ENCODE data around the gene DCUN1D4. TPM values are rescaled to one million over a fixed set of nuclear protein-coding genes. Genes with fewer than 3 reads are reported as not detected.

Gene DCUN1D4
- total RNA-seq, 4 donors from 2014 or later, result 35.0 to 80.4 (median 40.6) TPM

DNA sequence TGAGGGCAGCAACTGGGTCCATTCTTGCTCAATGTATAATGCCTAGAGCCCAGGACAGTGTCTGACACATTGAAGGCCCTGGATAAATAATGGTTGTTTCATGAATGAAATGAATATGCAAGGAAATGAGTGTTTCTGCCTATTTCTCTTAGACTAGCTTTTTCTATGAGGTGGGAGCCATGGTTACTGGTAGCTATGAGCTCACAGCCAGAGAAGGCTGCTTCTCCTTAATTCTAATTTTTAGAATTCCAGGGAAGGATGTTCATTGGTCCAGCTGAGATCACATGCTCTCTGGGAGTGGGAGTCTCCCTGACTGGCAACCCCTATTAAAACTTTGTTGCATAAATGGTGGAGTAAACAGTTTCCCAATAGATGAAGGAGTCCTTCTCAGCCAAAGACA is 9.7 kb upstream of the DCUN1D4 start:
- H3K27ac ChIP-seq, result no peak overlapping the region
- H3K9me3 ChIP-seq, result no peaks in the 10 kb centered on the region
- no peaks in the 10 kb centered on the region for H3K27me3 ChIP-seq
- no peak for DNase-seq (ENCODE audit: low spot score in 2 of 2)
- TF ChIP-seq POLR2A (IDR thresholded peaks at IDR 0.05) (no peak), EP300 (IDR thresholded peaks at IDR 0.05) (no peak)
- H3K4me1 ChIP-seq, result no peaks in the 10 kb centered on the region
- no peaks in the 10 kb centered on the region for H3K36me3 ChIP-seq
- H3K4me3 ChIP-seq, result no peak overlapping the region

DNA sequence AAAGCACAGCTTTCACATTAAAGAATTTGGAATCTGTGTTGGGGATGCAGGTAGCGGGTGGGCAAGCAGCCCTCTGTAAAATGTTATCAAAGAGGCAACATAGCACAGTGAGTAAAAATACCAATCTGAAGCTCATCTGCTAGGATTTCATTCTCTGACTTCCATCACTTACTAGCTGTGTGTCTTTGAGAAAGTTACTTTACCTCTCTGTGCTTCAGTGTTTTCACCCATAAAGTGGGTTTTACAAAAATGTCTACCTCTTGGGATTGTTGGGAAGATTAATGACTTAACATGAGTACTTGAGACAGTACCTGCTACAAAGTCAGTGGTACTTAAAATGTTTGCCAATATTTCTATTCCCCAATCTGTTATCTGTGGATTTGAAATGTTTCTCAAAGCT is 7.9 kb upstream of the DCUN1D4 start:
- H3K4me1 ChIP-seq, result no peaks in the 10 kb centered on the region
- WGBS, 2 donors, result 91 to 100% methylated on average over 1 of the region's 1 CpG
- H3K27ac ChIP-seq, result no peak overlapping the region
- H3K36me3 ChIP-seq, result no peaks in the 10 kb centered on the region
- no peak overlapping the region for H3K4me3 ChIP-seq
- DNase-seq (ENCODE audit: low spot score in 2 of 2), result no peak
- no peaks in the 10 kb centered on the region for H3K9me3 ChIP-seq
- H3K27me3 ChIP-seq, result no peaks in the 10 kb centered on the region
- TF ChIP-seq, protein P1, sequence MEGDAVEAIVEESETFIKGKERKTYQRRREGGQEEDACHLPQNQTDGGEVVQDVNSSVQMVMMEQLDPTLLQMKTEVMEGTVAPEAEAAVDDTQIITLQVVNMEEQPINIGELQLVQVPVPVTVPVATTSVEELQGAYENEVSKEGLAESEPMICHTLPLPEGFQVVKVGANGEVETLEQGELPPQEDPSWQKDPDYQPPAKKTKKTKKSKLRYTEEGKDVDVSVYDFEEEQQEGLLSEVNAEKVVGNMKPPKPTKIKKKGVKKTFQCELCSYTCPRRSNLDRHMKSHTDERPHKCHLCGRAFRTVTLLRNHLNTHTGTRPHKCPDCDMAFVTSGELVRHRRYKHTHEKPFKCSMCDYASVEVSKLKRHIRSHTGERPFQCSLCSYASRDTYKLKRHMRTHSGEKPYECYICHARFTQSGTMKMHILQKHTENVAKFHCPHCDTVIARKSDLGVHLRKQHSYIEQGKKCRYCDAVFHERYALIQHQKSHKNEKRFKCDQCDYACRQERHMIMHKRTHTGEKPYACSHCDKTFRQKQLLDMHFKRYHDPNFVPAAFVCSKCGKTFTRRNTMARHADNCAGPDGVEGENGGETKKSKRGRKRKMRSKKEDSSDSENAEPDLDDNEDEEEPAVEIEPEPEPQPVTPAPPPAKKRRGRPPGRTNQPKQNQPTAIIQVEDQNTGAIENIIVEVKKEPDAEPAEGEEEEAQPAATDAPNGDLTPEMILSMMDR (IDR thresholded peaks at IDR 0.05), result no peak
- TF ChIP-seq POLR2A (IDR thresholded peaks at IDR 0.05) (no peak), EP300 (IDR thresholded peaks at IDR 0.05) (no peak)

DNA sequence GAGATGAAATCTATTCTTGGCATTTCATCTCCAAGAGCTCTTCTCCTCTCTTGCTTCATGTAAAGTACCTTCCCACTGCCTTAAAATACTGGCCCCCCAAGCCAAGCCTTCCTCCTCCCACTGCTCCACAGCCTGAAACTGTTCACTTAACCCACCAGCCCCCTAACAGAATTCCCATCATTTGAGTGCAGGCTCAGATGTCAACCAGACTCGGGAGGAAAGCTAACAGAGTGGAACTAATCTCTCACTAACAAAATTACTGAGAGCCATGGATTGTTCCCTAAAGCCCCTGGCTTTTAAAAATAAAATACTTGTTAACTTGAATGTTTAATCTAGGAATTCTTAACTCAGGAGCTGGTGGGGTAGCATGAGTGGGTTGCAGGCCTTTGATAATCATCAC is 7.1 kb upstream of the DCUN1D4 start:
- Histone ChIP-seq H3K4me3 (no peak overlapping the region), H3K4me1 (no peaks in the 10 kb centered on the region), H3K27me3 (no peaks in the 10 kb centered on the region), H3K36me3 (no peaks in the 10 kb centered on the region), H3K27ac (no peak overlapping the region), H3K9me3 (no peaks in the 10 kb centered on the region)
- 33 to 37% methylated on average over 1 of the region's 1 CpG for WGBS, 2 donors
- DNase-seq (ENCODE audit: low spot score in 2 of 2), result no peak
- TF ChIP-seq POLR2A (IDR thresholded peaks at IDR 0.05) (no peak), EP300 (IDR thresholded peaks at IDR 0.05) (no peak)
- TF ChIP-seq, protein P1 (IDR thresholded peaks at IDR 0.05), result no peak

DNA sequence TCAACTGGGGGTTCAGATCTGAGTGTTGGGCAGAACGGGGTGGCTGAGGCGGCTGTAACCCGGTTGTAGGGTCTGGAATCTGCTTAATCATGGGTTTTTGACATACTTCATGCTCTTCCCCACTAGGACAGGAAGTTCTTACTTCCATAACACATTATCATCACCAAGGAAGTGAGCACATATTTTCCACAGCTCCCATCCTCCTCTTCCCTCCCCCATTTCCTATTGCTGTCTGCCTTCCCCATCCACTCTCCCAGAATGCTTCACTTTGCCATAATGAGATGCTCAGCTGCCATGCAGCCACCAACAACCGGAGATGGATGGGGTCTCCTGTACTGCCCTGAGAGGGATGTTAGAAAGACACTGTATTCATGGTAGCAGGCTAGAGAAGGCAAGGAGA is 6.4 kb upstream of the DCUN1D4 start:
- Histone ChIP-seq H3K9me3 (no peaks in the 10 kb centered on the region), H3K36me3 (no peaks in the 10 kb centered on the region), H3K4me3 (no peak overlapping the region), H3K27ac (no peak overlapping the region), H3K4me1 (no peaks in the 10 kb centered on the region), H3K27me3 (no peaks in the 10 kb centered on the region)
- 53 to 71% methylated on average over 4 of the region's 4 CpGs for WGBS, 2 donors
- TF ChIP-seq POLR2A (IDR thresholded peaks at IDR 0.05), result no peak
- TF ChIP-seq EP300 (IDR thresholded peaks at IDR 0.05), result no peak
- TF ChIP-seq, protein P1 (IDR thresholded peaks at IDR 0.05), result no peak
- no peak for DNase-seq (ENCODE audit: low spot score in 2 of 2)

DNA sequence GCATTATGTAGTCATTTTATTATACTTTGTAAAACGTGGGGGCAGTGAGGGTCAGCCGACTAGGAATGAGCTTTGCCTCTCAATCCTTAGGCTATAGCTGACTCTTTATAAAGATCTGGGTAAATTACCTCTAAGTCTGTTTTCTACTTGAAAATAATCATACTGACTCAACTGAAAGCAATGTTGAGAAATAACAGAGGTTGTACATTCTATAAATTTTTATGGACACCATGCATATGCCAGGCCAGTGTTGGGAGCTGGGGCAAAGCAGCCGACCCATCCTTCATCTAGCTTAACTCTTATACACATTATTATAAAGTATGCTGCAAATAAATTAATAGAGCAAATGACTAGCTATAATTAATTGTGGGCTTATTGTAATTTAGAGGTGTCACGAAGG is 2.2 kb upstream of the DCUN1D4 start:
- Histone ChIP-seq H3K27me3 (no peaks in the 10 kb centered on the region), H3K36me3 (no peaks in the 10 kb centered on the region), H3K27ac (no peak overlapping the region), H3K9me3 (no peaks in the 10 kb centered on the region), H3K4me3 (no peak overlapping the region), H3K4me1 (peaks cover 0 to 16% (median 4%) of the 10 kb centered on the region in 4 donors)
- TF ChIP-seq POLR2A (IDR thresholded peaks at IDR 0.05) (no peak), EP300 (IDR thresholded peaks at IDR 0.05) (no peak)
- TF ChIP-seq, protein P1 (IDR thresholded peaks at IDR 0.05), result no peak
- DNase-seq (ENCODE audit: low spot score in 2 of 2), result no peak
- 88 to 92% methylated on average over 4 of the region's 4 CpGs for WGBS, 2 donors

DNA sequence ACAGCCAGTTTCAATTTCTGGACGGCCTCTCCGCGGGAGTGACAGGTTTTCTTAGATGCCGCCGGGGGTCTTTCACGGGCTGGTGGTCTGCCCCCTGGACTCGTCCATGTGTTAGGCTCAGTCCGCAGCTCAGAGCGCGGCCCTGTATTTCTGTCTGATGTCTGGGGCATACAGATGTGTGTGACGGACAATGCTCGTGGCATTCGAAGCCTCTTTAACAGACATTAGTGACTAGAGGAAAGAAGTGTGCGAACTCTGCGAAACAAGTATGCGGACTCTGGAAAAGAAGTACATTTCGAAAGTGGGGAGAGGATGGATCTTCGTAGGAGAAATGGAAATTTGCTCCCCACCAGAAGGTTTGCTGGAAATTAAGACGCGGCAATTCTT is 793 bp upstream of the DCUN1D4 start:
- peak in 1 of 2 donors; percentile 28 for DNase-seq (ENCODE audit: low spot score in 2 of 2)
- Histone ChIP-seq H3K27ac (peak overlapping the region; percentile 56 to 98 (median 70)), H3K36me3 (peaks cover 0 to 4% (median 0%) of the 10 kb centered on the region in 3 donors), H3K9me3 (no peaks in the 10 kb centered on the region), H3K4me1 (peaks cover 0 to 19% (median 4%) of the 10 kb centered on the region in 4 donors), H3K4me3 (peak overlapping the region; percentile 49 to 98 (median 90)), H3K27me3 (no peaks in the 10 kb centered on the region)
- no peak for TF ChIP-seq EP300 (IDR thresholded peaks at IDR 0.05)
- no peak for TF ChIP-seq POLR2A (IDR thresholded peaks at IDR 0.05)
- TF ChIP-seq, protein P1 (IDR thresholded peaks at IDR 0.05), result no peak
- WGBS, 2 donors, result 1% methylated on average over 20 of the region's 20 CpGs

Data from tibial nerve (tissue), 4 donors.